Stimulated activated naive CD4-positive, alpha-beta T cell (primary cell): ENCODE measurements around the gene TMTC2.

Experiments
- DNase-seq, 6 experiments: peaks; one replicate each; lab custom pipeline; 2025; lab: John Stamatoyannopoulos, UW

Gene TMTC2

GRCh38 chr12:82883394-82884355 is 197.0 kb downstream of the TMTC2 start:
- DNase-seq = no peak

GRCh38 chr12:82886671-82887340 is 200.1 kb downstream of the TMTC2 start:
- DNase-seq = no peak

GRCh38 chr12:82893896-82894295 is 207.2 kb downstream of the TMTC2 start:
- no peak for DNase-seq

GRCh38 chr12:82896277-82896676 is 209.6 kb downstream of the TMTC2 start:
- DNase-seq = no peak

- no peak for DNase-seq
Measured at GRCh38 chr12:82896979-82897378, 210.3 kb downstream of the TMTC2 start.

- no peak for DNase-seq
Measured at GRCh38 chr12:82898441-82898840, 211.7 kb downstream of the TMTC2 start.

GRCh38 chr12:82904219-82904790 is 217.6 kb downstream of the TMTC2 start:
- no peak for DNase-seq

- no peak for DNase-seq
Measured at GRCh38 chr12:82910246-82910893, 223.7 kb downstream of the TMTC2 start.

- no peak for DNase-seq
Measured at GRCh38 chr12:82912406-82912805, 225.7 kb downstream of the TMTC2 start.

- no peak for DNase-seq
Measured at GRCh38 chr12:82919388-82920054, 232.8 kb downstream of the TMTC2 start.

GRCh38 chr12:82923935-82924334 is 237.2 kb downstream of the TMTC2 start:
- DNase-seq = no peak

GRCh38 chr12:82926630-82927029 is 239.9 kb downstream of the TMTC2 start:
- no peak for DNase-seq

- no peak for DNase-seq
Measured at GRCh38 chr12:82930301-82930700, 243.6 kb downstream of the TMTC2 start.

- DNase-seq = no peak
Measured at GRCh38 chr12:82931349-82932116, 244.8 kb downstream of the TMTC2 start.

GRCh38 chr12:82937151-82937550 is 250.4 kb downstream of the TMTC2 start:
- DNase-seq = no peak

- DNase-seq = no peak
Measured at GRCh38 chr12:82942521-82942920, 255.8 kb downstream of the TMTC2 start.

GRCh38 chr12:82942991-82943401 is 256.3 kb downstream of the TMTC2 start:
- DNase-seq = no peak

- no peak for DNase-seq
Measured at GRCh38 chr12:82948491-82948890, 261.8 kb downstream of the TMTC2 start.

GRCh38 chr12:82950356-82950755 is 263.6 kb downstream of the TMTC2 start:
- DNase-seq = no peak

- no peak for DNase-seq
Measured at GRCh38 chr12:82952946-82953345, 266.2 kb downstream of the TMTC2 start.

GRCh38 chr12:82953397-82953796 is 266.7 kb downstream of the TMTC2 start:
- DNase-seq = no peak
